CD4-positive, alpha-beta T cell treated with Interferon gamma for 1 hour (primary cell): Measurements from ENCODE around the gene YWHAQ.
A peak's percentile ranks its signal among the peaks of the same experiment; 100 is the strongest.
"Not testable (repeated sequence)": the region's sequence is repeated elsewhere in the genome, so short reads cannot be mapped to it uniquely, and the experiment has no call there.

ENCODE experiments used
- DNase-seq: peaks from one replicate; pipeline ENCODE4 v3.0.0-alpha.2; 2020

Gene YWHAQ

DNA sequence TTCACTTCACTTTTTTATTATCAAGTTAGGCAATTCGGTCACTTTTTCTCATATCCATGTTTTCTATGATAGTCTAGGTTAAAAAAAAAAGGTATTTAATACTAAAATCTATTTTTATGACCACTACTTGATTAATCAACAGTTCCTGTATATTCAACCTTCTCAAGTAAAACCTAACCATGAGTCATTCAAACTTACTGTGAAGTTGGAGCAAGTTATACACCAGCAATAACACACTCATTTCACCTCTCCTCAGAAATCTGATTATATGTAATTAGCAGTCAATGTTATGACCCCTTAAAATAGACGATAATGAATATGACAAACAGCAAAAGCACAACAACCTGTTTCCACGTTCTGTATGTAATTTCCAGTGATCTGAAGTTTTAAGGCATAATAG, 40.2 kb downstream of the YWHAQ start:
- no peak for DNase-seq

DNA sequence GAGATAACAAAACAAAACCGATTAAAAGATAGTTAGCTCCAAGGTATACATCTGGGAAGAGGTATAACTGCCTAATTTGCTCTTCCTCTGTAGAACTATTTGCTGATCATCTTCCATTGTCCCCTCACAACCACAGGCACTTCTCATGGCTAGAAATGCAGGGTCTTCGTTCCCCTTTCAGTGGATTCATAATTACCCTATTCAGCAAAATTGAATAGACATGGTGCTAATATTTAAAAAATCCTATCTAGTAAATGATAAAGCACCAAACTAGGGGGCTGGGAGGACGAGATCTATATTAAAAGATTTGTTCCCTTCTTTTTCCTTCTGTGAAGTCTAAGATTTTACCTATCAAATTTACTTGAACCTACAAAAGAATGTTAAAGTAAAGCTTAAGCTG, 44.3 kb downstream of the YWHAQ start:
- DNase-seq, result no peak

GRCh38 chr2:9585486-9585885, 45.3 kb downstream of the YWHAQ start:
- DNase-seq, result no peak

DNA sequence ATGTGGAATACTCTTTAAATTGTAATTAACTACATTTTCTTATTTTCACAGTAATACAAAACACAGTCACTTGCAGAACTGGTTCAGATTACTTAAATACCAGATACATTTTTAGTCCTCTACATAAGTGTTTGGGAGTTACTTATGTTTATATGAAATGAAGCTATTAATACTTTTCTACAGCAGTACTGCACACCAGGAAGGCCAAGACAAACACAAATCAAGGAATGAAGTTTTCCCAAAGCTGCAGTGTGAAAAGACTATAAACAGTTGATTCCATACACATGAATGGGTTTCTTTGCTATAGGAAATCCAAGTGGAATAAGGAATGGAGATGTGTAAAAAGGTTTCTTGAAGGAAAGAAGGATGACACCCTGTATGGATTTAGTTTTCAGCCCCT, 45.9 kb downstream of the YWHAQ start:
- DNase-seq, result not testable (repeated sequence)

GRCh38 chr2:9582624-9583023, 48.2 kb downstream of the YWHAQ start:
- DNase-seq, result no peak

DNA sequence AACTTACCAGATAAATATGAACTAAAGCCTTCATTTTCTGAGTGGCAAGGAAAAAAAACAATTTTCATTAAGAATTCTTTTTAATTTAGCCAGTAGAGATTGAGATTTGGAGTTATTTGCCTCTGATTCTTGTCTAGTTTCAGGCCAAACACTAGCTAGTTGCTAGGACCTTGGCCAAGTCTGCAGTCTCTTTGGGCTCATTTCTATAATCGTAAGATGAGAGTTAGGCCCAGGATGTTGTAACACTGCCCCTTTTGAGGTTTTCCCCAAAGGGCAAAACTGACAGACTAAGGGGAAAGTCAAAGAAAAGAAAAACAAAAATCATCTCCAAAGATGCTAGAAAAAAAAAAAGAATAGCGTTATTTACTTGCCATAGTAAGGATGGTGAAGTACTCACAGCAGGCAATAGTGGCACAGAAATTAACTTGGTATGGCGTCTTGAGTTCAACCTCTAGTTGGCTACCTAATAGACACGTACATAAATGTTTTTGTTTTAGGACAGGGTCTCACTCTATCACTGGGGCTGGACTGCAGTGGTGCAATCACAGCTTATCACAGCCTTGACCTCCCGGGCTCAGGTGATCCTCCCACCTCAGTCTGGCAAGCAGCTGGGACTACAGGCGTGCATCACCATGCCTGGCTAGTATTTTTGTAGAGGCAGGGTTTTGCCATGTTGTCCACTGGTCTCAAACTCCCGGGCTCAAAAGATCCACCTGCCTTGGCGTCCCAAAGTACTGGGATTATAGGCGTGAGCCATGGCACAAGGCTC, 52.1 kb downstream of the YWHAQ start:
- no peak for DNase-seq

GRCh38 chr2:9574331-9574730, 56.5 kb downstream of the YWHAQ start:
- DNase-seq, result no peak

DNA sequence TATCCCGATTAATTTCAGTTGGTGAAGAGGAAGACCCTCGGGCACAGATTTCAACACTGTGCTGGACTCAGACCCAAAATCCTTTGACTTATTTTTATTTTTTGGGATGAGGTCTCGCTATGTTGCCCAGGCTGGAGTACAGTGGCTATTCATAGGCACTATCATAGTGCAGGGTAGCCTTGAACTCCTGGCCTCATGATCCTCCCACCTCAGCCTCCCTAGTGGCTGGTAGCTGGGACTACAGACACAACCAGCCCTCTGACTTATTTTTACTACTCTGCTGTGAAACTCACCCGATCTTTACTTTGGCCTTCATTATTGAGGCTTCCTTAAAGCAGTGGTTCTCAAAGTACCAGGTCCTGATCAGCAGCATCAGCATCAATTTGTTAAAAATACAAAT, 57.0 kb downstream of the YWHAQ start:
- no peak for DNase-seq

DNA sequence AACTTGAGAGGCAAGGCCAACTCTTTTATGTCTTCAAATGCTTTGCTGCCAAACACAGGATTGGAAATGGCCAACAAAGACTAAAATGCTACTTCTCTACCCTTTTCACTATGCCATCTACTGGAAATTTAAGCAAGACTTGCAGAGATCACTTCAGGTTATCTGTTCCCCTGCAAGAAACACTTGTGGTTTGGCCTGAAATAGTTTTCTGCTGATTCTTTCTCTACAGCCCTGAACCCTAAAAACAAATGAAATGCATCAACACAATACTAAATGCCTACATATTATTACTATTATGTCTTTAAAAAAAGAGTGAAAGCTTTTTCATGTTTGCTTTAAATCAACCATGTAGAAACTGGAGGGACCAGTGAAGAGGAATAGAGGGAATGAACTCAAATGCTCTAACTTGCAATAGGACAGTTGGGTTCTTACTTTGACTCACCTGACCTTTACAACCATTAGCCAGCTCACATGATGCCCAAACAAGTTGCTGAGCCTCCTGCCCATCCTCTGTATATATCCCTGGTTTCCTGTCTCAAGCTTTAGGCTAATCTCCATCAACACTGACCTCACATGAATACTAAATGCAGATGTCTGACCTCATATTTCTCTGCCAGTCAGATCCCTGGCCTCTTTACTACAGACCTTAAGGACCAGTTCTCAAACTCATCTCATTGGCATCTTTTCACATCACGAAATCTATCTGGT, 57.6 kb downstream of the YWHAQ start:
- DNase-seq, result no peak

DNA sequence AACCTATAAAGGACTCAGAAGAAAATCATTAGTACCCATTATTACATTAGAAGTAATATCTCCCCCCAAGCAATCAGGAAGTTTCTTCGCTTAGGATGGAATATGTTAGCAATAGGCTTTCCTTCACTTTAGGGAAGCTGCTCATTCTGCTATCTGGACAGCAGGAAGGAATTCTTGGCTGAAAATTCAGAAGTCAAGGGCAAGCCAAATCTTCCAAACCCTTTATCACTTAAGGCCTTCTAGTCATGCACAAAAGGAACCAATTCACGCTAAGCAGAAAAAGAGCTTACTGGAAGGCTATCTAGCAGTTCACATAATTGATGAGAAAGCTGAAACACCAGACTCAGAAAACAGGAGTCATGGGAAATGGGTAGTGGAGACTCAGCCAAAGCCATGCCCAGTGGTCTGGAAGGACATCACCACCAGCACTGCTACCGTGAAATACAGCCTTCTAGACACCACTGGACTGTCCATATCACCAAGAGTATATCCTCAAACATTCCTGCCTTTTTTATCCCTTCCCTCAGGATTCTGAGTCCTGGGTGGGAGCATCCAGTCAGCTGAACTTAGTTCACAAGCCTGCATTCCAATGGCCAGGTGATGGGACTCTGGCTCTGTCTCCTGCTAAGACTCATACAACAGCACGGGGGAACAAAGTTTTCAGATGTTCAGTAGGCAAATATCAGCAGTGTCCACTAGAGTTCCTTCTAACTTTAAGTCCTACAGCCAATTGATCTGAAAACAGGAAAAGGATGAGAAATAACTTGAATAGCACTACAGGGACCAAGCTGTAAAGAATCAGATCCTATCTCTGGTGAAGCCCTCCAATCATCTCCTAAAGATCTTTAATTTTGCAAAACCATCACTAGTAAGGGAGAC, 60.4 kb downstream of the YWHAQ start:
- DNase-seq, result no peak

DNA sequence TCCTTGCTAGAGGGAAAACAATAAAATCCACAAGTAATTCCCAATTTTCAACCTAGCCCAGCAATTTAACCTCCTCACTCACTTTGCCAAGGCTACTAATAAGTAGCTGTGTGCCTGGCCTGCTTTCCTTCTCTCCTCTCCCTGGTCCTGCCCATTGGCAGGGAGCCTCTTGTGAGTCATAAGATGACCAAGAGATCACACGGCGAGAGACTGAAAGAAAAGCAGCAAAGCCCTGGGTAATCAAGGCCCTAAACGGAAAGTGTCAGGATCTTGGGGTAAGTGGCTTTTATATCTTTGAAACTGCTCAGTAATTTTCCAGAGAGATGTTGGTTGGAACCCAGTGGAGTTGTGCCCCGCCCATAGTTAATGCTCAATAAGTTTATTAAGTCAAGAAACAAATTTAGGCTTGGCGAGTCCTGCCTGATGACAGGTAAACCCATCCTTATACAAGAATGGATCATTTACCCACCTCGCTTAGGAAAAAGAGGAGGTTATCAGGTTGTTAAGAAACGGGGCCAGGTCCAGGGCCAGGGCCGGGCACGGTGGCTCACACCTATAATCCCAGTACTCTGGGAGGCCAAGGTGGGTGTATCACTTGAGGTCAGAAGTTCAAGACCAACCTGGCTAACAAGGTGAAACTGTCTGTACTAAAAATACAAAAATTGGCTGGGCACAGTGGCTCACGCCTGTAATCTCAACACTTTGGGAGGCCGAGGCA, 65.2 kb downstream of the YWHAQ start:
- no peak for DNase-seq

DNA sequence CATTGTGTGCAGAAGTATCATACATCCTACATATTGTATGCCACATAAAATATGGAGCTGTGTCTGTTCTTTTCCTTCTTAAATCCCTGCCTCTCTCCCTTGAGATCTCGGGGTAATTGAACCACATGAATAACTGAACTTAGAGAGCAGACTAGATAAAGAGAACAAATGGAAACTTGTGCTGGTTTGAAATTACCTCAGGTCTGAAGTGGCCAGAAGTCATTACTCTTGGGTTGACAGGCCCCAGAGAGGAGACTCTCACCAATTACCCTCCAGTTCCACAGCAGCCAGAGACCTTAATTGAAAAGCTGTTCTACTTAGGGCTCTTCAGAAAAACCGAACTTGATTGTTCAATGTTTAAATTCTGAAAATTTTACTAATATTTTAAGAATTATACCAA, 70.2 kb downstream of the YWHAQ start:
- DNase-seq, result no peak

DNA sequence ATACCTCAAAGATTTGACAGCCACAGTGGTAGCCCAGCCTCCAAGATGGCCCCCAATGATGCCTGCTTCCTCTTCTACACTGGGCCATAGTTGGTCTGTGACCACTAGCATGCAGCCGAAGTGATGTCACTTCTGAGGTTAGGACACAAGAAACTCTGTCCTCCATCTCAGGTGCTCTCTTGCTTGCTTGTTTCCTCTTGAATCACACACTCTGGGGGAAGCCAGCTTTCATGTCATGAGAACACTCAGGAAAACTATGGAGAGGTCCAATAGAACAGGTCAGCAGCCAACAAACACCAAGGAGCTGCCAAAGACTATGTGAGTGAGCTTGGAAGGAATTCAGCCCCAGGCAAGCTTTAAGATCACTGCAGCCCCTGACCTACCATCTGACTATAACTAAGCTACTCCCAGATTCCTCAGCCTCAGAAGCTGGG, 71.8 kb downstream of the YWHAQ start:
- no peak for DNase-seq

DNA sequence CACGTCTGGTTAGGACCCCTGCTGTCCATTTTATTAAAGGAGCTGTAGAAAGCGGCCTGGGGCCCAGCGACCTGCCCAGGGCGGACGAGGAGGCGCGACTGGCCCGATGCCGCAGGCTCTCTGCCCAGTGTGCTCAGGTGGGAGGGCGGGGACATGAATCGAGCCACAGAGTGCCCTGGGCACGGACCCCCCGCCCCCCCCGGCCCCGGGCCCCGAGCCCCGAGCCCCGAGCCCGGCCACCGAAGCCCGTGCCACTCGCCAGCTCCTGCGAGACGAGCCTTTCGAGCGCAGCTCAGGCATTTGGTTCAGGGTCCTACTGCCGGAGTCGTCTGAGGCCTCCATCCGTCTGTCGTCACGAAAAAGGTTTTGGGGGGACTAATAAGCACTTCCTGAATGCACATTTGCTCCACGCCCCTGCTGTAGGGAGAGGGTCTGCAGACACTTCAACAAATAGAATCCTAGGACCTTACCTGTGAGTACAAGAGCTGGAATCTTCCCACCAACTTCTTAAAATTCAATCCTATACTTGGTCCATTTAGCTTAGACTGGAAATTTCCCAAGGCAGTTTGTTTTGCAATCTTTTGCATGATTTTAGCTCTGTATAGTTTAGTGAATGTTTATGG, 74.6 kb downstream of the YWHAQ start:
- no peak for DNase-seq

DNA sequence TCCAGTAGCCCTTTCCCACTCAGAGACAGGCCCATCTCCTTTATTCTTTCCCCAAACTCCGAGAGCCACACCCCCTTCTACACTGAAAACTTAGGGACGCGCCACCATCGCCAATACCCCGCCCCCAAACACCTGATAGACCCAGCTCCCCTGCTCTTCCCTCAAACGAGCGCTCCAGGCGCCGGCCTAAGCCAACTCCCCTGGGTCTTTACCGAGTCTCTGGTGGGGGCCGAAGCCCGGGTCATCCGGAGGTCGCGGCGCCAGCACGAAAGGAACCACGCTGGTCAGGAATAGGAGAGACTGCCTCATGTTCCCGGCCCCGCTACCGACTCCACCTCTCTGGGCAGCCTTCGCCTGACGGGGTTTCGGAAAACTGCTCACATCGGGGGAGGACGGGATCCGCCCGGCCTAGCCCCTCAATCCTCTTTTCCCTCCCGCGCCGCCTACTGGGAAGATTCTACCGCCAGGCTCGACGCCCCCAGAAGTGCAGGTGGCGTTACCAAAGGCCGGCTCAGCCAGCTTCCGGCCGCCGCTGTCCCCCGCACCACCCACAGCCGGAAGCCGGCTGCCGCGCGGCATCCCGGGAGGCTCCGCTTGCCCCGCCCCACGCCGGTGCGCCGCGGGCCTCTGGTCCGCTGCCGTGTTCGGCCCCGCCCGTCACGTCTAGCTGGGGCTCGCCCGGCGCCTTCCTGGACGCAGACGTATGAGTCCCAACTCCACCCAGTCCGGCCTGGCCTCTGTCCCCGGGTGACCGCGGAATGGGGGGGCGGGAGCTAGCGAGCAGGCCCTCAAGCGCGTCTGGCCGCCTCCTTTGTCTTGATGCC, 75.3 kb downstream of the YWHAQ start, which contains the start of gene ADAM17:
TSS of gene ADAM17 (minus strand) at position 534 of the 824 bp plus-strand sequence. CDS start at position 309, 225 bp downstream.
- DNase-seq, result peak; percentile 90

- DNase-seq, result peak; percentile 17
Measured at GRCh38 chr2:9554921-9555296, 75.9 kb downstream of the YWHAQ start.

DNA sequence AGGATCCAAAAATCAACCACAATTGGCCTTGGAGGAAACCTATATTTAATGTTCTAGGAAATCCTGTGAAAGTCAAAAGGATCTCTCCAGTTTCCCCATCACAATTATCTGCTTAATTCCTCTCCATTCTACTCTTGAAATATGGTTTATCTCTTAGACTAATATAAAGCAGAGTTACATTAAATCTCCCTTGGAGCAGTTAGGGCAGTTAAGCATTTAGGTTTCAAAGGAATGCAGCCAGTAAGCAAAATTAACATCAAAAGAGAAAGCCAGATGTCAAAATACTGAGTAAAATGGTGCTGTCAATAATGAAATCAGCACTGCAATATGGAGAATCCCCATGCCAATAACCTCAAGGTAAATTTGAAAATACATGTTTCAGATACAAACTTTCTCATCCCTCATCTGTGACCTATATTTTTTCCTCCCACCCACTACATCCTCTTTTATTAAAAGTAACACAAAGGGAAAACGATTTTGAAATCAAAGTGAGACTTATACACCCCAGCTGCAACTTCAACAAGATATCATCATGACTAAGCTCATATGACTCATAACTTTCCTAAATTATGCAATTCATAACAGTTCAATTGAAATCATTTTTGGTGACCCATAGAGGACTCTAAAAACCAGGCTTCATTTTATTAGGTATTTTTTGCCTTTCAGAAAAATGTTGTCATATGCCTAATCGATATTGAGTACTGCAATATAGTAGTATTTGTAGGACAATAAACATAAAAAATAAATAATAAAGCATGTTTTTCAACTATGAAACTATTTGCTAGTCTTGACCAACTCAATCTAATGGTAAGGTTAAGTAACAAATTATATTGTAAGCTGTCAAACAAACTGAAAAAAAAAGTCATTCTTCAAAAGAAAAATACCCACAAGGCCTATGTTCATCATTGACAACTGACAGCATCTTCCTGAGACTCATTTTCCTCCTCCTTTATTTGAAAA, 78.3 kb downstream of the YWHAQ start:
- no peak for DNase-seq

DNA sequence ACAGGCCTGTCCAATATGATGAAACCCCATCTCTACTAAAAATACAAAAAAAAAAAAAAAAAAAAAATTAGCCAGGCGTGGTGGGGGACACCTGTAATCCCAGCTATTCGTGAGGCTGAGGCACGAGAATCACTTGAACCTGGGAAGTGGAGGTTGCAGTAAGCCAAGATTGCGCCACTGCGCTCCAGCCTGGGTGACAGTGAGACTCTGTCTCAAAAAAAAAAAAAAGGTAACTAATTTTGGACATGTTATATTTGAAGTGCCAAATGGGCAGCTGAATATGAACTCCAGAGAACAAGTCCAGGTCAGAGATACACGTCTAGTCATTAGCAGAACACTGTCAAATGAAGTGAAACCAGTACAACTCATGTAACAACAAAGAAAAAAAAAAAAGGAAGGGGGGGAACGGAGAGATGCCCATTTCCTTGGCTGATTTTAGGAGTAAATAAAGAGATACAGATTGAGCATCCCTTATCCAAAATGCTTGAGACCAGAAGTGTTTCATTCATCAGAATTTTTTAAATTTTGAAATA, 79.9 kb downstream of the YWHAQ start:
- not testable (repeated sequence) for DNase-seq

DNA sequence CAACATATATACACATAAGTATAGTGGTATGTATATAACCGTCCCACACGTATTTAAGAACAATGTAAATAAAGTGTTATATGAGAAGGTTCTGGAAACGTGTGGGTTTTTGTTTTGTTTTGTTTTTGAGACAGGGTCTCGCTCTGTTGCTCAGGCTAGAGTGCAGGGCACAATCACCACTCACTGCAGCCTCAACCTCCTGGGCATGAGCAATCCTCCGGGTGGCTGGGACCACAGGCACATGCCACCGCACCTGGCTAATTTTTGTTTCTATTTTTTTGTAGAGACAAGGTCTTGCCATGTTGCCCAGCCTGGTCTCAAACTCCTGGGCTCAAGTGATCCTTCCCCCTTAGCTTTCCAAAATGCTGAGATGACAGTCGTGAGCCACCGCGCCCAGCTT, 81.4 kb downstream of the YWHAQ start:
- DNase-seq, result no peak

GRCh38 chr2:9548506-9548905, 82.3 kb downstream of the YWHAQ start:
- DNase-seq, result no peak
